Ascending aorta (tissue), 2 donors: ENCODE data around the gene EZH1. TPM values are rescaled to one million over a fixed set of nuclear protein-coding genes. Genes with fewer than 3 reads are reported as not detected.

Experiments used
- DNase-seq, 2 donors: peaks; one replicate each; pipeline ENCODE4 v3.0.0-alpha.2; 2019; ENCODE audit warnings: low spot score in 2 of 2
- H3K27ac ChIP-seq, 2 donors: fragments of 200-600 bp; sonication (generic); one replicate each; pipeline ENCODE4 v1.5.1; 2016 to 2017; ENCODE audit warnings: mild to moderate bottlenecking in 1 of 2
- H3K27me3 ChIP-seq: fragments of 200-600 bp; sonication (generic); one replicate; pipeline ENCODE4 v1.5.1; 2017
- H3K36me3 ChIP-seq, 2 donors: fragments of 200-600 bp; sonication (generic); one replicate each; pipeline ENCODE4 v1.5.1; 2016
- H3K4me1 ChIP-seq, 2 donors: fragments of 200-600 bp; sonication (generic); one replicate each; pipeline ENCODE4 v1.5.1; 2016 to 2017; ENCODE audit warnings: mild to moderate bottlenecking in 1 of 2
- H3K4me3 ChIP-seq, 2 donors: fragments of 200-600 bp; sonication (generic); one replicate each; pipeline ENCODE4 v1.5.1; 2016 to 2017; ENCODE audit warnings: mild to moderate bottlenecking in 1 of 2
- H3K9me3 ChIP-seq, 2 donors: fragments of 200-600 bp; sonication (generic); one replicate each; pipeline ENCODE4 v1.5.1; 2016
- intact Hi-C: fragments of 100-400 bp; cut with DNase I; formaldehyde crosslinking; loops from one replicate; pipeline ENCODE4 v1.15.1; 2023
- total RNA-seq: library from RNA; depleted of rRNA; stranded (reverse); fragments of >200 nt; gene quantifications from one replicate; pipeline ENCODE4 v1.1.0, GENCODE V29; 2016
- TF ChIP-seq, protein P1 (sequence below), 3 experiments: fragments of 200-600 bp in 2 of 3; fragments of 450-650 bp in 1 of 3; sonication (generic) in 2 of 3; IDR thresholded peaks; one replicate each; pipeline ENCODE4 v1.5.1; 2016 to 2019; ENCODE audit warnings: antibody characterized with exemption in 3 of 3, mild to moderate bottlenecking in 1 of 3, moderate library complexity in 1 of 3

Gene EZH1
- total RNA-seq, 1 donor from 2014 or later: 169 TPM

GRCh38 chr17:42766124-42766523, 21.3 kb upstream of the EZH1 start:
- no peak for DNase-seq
- Histone ChIP-seq H3K27ac (no peak overlapping the region), H3K9me3 (no peaks in the 10 kb centered on the region), H3K36me3 (no peaks in the 10 kb centered on the region), H3K27me3 (peaks cover 4% of the 10 kb centered on the region), H3K4me1 (peaks cover 3 to 4% of the 10 kb centered on the region in 2 donors), H3K4me3 (no peak overlapping the region)
- TF ChIP-seq, protein P1, sequence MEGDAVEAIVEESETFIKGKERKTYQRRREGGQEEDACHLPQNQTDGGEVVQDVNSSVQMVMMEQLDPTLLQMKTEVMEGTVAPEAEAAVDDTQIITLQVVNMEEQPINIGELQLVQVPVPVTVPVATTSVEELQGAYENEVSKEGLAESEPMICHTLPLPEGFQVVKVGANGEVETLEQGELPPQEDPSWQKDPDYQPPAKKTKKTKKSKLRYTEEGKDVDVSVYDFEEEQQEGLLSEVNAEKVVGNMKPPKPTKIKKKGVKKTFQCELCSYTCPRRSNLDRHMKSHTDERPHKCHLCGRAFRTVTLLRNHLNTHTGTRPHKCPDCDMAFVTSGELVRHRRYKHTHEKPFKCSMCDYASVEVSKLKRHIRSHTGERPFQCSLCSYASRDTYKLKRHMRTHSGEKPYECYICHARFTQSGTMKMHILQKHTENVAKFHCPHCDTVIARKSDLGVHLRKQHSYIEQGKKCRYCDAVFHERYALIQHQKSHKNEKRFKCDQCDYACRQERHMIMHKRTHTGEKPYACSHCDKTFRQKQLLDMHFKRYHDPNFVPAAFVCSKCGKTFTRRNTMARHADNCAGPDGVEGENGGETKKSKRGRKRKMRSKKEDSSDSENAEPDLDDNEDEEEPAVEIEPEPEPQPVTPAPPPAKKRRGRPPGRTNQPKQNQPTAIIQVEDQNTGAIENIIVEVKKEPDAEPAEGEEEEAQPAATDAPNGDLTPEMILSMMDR (IDR thresholded peaks at IDR 0.05): no peak
- intact Hi-C loops: no loop called here

DNA sequence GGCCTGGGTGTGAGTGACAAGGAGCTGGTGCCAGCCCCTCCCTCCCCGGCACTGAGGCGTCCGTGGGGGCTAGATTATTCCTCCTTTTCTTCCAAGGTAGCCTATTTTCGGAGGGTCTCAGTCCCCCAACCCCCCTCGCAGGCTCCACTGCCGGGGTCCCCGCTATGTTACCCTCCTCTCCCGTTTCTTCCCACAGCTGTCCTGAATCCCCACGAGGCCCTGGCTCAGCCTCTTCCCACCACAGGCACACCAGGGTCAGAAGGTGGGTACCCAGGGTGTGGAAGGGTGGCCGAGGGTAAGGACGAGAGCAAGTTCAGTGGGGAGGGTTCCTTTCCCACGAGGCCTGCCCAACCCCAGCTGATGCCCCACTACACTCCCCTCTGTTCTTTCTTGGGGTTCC, 16.8 kb upstream of the EZH1 start:
- Histone ChIP-seq H3K4me3 (peak overlapping the region; percentile 71 to 78), H3K36me3 (no peaks in the 10 kb centered on the region), H3K27me3 (peaks cover 13% of the 10 kb centered on the region), H3K27ac (peak overlapping the region in 1 of 2 donors; percentile 55), H3K4me1 (peaks cover 8 to 10% of the 10 kb centered on the region in 2 donors), H3K9me3 (no peaks in the 10 kb centered on the region)
- TF ChIP-seq, protein P1 (IDR thresholded peaks at IDR 0.05): no peak
- intact Hi-C loops: loop anchor here (2.0 kb wide), 1 partner anchor 17 kb away; the partner anchor contains the start of gene EZH1
- no peak for DNase-seq

- TF ChIP-seq, protein P1 (IDR thresholded peaks at IDR 0.05): no peak
- H3K4me3 ChIP-seq: peak within 1 kb of the TSS; percentile 71 to 78
- H3K27me3 ChIP-seq: peaks cover 13% of the 10 kb centered on the region
- H3K9me3 ChIP-seq: no peaks in the 10 kb centered on the region
- DNase-seq: no peak
- intact Hi-C loops: no loop called here
- H3K27ac ChIP-seq: peak within 1 kb of the TSS in 1 of 2 donors; percentile 55
- H3K4me1 ChIP-seq: peaks cover 8 to 10% of the 10 kb centered on the region in 2 donors
- H3K36me3 ChIP-seq: no peaks in the 10 kb centered on the region
Observed at GRCh38 chr17:42760652-42761581, 16.1 kb upstream of the EZH1 start, which contains the start of gene RAMP2. Gene RAMP2 (plus strand): TSS chr17:42761227. CDS start chr17:42761262, 35 bp downstream.

DNA sequence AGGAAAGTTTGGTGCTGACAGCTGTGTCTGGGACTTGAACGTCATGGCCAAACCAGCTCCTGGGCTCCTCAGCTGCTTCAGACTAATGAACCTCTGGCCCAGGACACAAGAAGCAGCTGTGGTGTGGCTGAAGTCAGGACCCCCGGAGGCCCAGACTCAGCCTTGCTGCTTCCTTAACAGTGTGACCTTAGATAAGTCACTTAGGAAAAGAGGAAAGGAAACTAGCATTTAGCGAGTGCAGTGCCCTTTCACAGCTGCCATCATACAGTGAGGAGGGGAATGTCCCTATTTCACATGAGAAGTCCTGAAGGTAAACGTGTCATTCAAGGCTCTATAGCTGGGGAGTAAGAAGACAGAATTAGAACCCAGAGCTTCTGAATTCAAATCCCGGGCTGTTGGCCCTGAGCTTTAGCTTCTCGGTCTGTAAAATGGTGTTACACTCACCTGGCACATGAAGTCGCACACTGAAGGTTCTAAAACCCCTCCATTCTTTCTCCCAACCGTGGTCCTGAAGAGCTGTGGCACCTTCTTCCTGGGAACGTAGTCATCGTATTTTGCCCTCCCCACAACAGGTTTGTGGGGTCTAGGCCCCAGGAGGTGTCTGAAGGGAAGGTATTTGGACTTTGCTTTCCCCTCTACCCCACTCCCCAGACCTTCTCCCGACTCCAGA, 15.3 kb upstream of the EZH1 start:
- no peak for DNase-seq
- Histone ChIP-seq H3K4me1 (peaks cover 8 to 10% of the 10 kb centered on the region in 2 donors), H3K9me3 (no peaks in the 10 kb centered on the region), H3K27me3 (peaks cover 13% of the 10 kb centered on the region), H3K36me3 (no peaks in the 10 kb centered on the region), H3K4me3 (peak overlapping the region in 1 of 2 donors; percentile 78), H3K27ac (peak overlapping the region in 1 of 2 donors; percentile 30)
- TF ChIP-seq, protein P1 (IDR thresholded peaks at IDR 0.05): no peak
- intact Hi-C loops: no loop called here

GRCh38 chr17:42754782-42755181, 9.9 kb upstream of the EZH1 start:
- intact Hi-C loops: no loop called here
- TF ChIP-seq, protein P1 (IDR thresholded peaks at IDR 0.05): no peak
- H3K36me3 ChIP-seq: no peaks in the 10 kb centered on the region
- H3K9me3 ChIP-seq: no peaks in the 10 kb centered on the region
- no peaks in the 10 kb centered on the region for H3K27me3 ChIP-seq
- no peak overlapping the region for H3K27ac ChIP-seq
- H3K4me3 ChIP-seq: no peak overlapping the region
- DNase-seq: peak in 1 of 2 donors; percentile 71
- no peaks in the 10 kb centered on the region for H3K4me1 ChIP-seq
